AG04450 (cell line): ENCODE data around the gene ZNF670. TPM values are rescaled to one million over a fixed set of nuclear protein-coding genes. Genes with fewer than 3 reads are reported as not detected.

Experiments used
- CTCF ChIA-PET: fragments of 300-600, 350-600 bp; formaldehyde crosslinking; extraction: SDS; loops from one replicate; lab custom pipeline; 2022; ENCODE audit warnings: antibody characterized with exemption, inconsistent platforms; lab: Charles Lee
- POLR2A ChIA-PET: fragments of 350-600 bp; formaldehyde crosslinking; extraction: SDS; loops from one replicate; lab custom pipeline; 2021; ENCODE audit warnings: antibody characterized with exemption, inconsistent platforms; lab: Yijun Ruan, JAX
- DNase-seq: peaks from one replicate; pipeline ENCODE4 v3.0.0-alpha.2; 2011; ENCODE audit warnings: low read depth, low spot score
- H3K27ac ChIP-seq: one replicate; pipeline ENCODE4 v1.5.1; 2012; ENCODE audit warnings: low read depth, low read length, control low read depth
- H3K27me3 ChIP-seq: one replicate; pipeline ENCODE4 v1.6.0; 2012; ENCODE audit warnings: low read length; ENCODE audit not compliant: control insufficient read depth, insufficient read depth
- H3K4me3 ChIP-seq: 2 replicates; pipeline ENCODE4 v1.5.1; 2011; ENCODE audit warnings: mild to moderate bottlenecking, low read depth, low read length, control low read depth
- H3K9me3 ChIP-seq: 2 replicates; pipeline ENCODE4 v1.5.1; 2012; ENCODE audit warnings: low read length; ENCODE audit not compliant: control insufficient read depth, insufficient read depth
- polyA plus RNA-seq: library from polyadenylated mRNA; depleted of rRNA; stranded (reverse); fragments of >200 nt; gene quantifications from 2 replicates; pipeline ENCODE4 v1.2.3, GENCODE V29; 2011
- TF ChIP-seq, protein P1 (sequence below): IDR thresholded peaks from 2 replicates; pipeline ENCODE4 v1.5.1; 2011; ENCODE audit warnings: low read depth, low read length, control low read depth, inconsistent platforms

Gene ZNF670
- polyA plus RNA-seq, 1 experiment, result 3.3 TPM

DNA sequence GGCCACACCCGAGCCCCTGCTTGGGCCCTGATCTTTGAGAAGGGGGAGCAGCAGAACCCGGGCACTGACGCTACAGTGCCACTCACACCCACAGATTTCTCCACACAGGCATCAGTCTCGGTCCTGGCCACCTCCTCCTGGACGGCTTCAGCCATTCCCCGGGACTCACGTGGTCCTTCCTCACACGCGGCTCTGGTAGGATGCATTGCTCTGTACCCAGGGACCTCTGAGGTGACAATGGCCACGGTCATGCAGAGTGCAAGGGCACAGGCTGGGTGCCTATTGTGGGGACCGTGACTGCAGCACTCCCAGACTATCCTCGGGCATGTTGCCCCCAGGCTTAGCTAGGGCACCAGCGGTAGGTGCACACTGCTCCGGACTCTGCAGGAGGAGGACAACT is 11.8 kb upstream of the ZNF670 start:
- POLR2A ChIA-PET, result no interaction called here
- no peak for DNase-seq
- TF ChIP-seq, protein P1, sequence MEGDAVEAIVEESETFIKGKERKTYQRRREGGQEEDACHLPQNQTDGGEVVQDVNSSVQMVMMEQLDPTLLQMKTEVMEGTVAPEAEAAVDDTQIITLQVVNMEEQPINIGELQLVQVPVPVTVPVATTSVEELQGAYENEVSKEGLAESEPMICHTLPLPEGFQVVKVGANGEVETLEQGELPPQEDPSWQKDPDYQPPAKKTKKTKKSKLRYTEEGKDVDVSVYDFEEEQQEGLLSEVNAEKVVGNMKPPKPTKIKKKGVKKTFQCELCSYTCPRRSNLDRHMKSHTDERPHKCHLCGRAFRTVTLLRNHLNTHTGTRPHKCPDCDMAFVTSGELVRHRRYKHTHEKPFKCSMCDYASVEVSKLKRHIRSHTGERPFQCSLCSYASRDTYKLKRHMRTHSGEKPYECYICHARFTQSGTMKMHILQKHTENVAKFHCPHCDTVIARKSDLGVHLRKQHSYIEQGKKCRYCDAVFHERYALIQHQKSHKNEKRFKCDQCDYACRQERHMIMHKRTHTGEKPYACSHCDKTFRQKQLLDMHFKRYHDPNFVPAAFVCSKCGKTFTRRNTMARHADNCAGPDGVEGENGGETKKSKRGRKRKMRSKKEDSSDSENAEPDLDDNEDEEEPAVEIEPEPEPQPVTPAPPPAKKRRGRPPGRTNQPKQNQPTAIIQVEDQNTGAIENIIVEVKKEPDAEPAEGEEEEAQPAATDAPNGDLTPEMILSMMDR, result no peak
- Histone ChIP-seq H3K9me3 (peaks cover 3% of the 10 kb centered on the region; the same call in 1 of the 2 replicates), H3K27ac (no peak overlapping the region), H3K4me3 (no peak overlapping the region), H3K27me3 (no peaks in the 10 kb centered on the region)
- CTCF ChIA-PET, result no interaction called here

GRCh38 chr1:247089616-247090375 is 11.2 kb upstream of the ZNF670 start:
- CTCF ChIA-PET, result interaction anchor here (0.6 to 1.0 kb wide), 2 partner anchors 11 to 38 kb away, joined by 4 to 7 read pairs; partner anchors contain the start of gene ZNF670

DNA sequence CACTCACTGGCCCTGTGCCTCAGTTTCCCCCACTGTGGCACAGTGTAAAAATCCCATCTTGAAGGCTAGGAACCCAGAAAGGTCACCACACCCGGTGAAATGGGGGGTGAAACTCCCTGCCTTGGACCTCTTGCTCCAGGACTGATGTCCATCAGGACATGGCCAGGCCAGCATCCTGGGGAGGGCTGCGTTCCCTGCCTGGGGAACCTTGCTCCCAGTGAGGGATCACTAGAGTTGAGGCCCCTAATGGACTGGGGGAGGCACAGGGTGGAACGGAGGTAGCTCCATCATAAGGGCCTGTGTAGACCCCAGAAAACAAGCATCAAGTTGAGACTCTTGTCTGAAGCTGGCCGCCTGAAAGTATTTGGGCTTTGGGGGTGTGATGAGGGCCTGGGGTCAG is 10.4 kb upstream of the ZNF670 start:
- Histone ChIP-seq H3K9me3 (peaks cover 11% of the 10 kb centered on the region; the same call in 1 of the 2 replicates), H3K27me3 (no peaks in the 10 kb centered on the region), H3K27ac (no peak overlapping the region), H3K4me3 (no peak overlapping the region)
- ChIA-PET CTCF (interaction anchor here (1.0 kb wide), 1 partner anchor 10 kb away, joined by 7 read pairs; the partner anchor contains the start of gene ZNF670), POLR2A (no interaction called here)
- no peak for DNase-seq
- TF ChIP-seq, protein P1, result no peak

More at GRCh38 chr1:247089616-247090375, 11.2 kb upstream of the ZNF670 start:
- H3K4me3 ChIP-seq, result no peak overlapping the region
- POLR2A ChIA-PET, result no interaction called here
- H3K27me3 ChIP-seq, result no peaks in the 10 kb centered on the region
- TF ChIP-seq, protein P1, result no peak
- no peak overlapping the region for H3K27ac ChIP-seq
- peaks cover 10% of the 10 kb centered on the region; the same call in 1 of the 2 replicates for H3K9me3 ChIP-seq
- no peak for DNase-seq

DNA sequence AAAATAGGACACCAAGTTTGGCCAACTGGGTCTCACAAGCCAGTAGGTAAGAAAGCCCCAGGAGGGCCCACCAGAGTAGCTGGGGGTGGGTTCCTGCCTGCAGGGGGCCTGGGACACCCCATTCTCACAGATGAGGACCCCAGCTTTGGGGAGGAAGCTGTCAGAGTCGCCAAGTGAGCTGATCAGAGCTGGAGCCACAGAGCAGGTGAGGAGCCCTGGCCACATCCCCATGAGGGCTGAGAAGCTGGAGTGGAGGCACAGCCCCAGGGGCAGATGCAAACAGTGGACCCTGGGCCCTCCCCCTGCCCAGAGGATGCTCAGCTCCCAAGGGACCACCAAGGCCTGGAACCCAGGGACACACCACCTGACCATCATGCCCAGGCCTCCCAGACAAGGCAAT is 8.6 kb upstream of the ZNF670 start:
- POLR2A ChIA-PET, result no interaction called here
- TF ChIP-seq, protein P1, result no peak
- H3K9me3 ChIP-seq, result peaks cover 11% of the 10 kb centered on the region; the same call in 1 of the 2 replicates
- no peak overlapping the region for H3K27ac ChIP-seq
- H3K27me3 ChIP-seq, result no peaks in the 10 kb centered on the region
- no peak for DNase-seq
- CTCF ChIA-PET, result no interaction called here
- H3K4me3 ChIP-seq, result no peak overlapping the region

DNA sequence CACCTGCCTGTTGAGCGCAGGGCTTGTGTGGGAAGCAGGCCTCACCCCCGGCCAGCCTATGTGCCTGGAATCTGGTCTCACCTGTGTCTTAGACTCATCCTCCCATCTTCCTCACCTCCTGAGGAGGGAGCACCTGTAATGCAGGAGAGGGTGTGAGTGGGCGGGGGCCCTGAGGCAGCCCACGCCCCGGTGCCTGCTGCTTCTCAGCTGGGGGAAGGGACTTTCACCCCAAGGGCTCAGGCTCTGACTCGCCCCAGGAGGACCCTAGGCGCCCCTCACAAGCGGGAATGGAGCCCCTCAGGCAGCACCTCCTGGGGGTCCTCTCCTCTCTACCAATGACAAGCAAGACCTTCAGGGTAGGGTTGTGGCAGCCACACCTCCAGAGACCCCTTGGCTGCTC is 6.7 kb upstream of the ZNF670 start:
- CTCF ChIA-PET, result no interaction called here
- no peak for DNase-seq
- Histone ChIP-seq H3K4me3 (no peak overlapping the region), H3K27ac (no peak overlapping the region), H3K27me3 (no peaks in the 10 kb centered on the region), H3K9me3 (peaks cover 11% of the 10 kb centered on the region; the same call in 1 of the 2 replicates)
- POLR2A ChIA-PET, result no interaction called here
- TF ChIP-seq, protein P1, result no peak
